GM21528 (cell line): ENCODE results near the gene DGAT2.

ENCODE experiments used
- ATAC-seq: cut with Tn5 transposase; IDR thresholded peaks from one replicate; pipeline ENCODE4 v1.9.1; 2021; ENCODE audit warnings: mild to moderate bottlenecking, moderate library complexity; ENCODE audit not compliant: unreplicated experiment, low FRiP score

Gene DGAT2

DNA sequence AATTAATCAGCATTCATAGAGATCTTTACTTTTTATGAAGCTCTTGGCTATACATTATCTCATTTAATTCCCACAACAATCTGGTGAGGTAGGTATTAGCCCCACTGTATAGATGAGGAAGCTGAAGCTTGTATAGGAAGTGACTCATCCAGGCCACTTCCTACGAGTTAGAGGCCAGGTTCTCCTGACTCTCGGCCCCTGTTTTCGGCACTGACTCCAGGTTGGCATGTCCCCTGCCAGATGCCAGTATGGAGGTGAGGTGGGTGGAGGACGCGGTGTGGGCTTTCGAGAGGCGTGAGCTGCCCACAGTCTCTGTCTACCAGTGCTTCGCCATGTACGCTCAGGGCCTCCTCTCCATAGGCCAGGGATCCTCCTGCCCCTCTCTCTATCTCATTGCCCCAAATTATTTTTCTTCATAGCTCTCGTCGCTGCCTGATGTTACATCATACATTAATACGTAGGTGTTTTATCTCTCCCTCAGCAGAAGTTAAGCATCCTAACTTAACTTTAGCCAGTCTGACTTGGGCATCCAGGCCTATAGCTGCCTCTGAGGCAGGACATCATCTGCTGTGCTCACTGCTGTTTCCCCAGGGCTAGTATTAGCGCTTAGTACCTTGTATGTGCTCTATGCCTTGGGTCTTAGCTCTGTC lies 9.0 kb downstream of the DGAT2 start:
- ATAC-seq, result no peak

DNA sequence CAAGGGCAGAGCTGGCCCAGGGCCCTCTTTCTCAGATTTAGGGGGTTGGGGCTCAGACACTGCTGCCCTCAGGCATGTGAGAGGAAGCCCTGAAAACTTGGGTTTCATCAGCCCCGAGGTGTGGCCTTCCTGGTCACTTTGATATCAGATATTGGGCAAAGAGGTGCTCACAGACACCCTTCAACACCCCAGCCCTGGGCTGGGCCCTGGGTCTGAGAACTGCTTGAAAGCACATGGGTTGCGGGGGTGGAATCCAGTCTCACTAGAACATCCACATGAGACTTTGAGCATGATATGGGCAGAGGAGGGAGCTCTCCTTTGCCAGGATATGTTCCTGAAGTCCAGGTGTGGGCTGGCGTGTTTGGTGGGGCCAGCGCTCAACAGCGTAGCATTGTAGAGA lies 10.4 kb downstream of the DGAT2 start:
- ATAC-seq, result no peak

DNA sequence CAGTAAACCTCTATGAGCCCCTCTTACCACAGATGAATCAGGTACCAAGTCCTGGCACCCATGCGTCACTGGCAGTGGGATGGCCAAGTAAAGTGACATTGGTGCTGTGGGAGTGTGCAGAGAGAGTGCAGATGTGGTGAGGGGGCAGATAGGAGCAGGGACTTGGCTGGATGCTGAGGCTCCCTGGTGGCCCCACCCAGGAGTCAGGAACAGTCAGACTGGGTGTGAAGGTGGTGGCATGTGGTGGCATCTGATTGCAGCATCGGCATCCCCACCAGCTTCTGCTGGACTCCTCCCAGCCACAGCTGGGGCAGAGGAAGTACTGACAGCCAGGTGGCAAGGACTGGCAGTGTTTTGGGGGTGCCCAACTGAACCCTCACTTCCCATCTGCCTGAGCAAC lies 11.4 kb downstream of the DGAT2 start:
- ATAC-seq, result no peak

DNA sequence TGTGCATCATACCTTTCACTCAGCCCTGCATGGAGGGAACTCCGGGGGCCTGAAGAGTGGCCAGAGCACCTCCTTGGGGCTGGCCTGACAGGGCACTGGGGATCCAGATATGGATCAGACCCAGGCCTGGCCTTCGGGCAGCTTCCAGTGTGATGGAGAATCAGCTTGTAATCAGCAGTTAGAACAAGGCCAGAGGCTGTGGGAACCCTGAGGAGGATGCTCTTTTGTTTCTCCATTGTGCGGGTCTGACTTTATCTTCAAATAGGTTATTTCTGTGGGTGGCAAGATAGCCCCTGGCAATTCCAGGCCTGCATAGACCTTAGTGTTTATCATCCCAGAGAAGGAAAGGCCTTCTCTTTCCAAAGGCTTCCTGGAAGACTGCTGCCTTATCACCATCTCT lies 12.3 kb downstream of the DGAT2 start:
- ATAC-seq, result no peak

DNA sequence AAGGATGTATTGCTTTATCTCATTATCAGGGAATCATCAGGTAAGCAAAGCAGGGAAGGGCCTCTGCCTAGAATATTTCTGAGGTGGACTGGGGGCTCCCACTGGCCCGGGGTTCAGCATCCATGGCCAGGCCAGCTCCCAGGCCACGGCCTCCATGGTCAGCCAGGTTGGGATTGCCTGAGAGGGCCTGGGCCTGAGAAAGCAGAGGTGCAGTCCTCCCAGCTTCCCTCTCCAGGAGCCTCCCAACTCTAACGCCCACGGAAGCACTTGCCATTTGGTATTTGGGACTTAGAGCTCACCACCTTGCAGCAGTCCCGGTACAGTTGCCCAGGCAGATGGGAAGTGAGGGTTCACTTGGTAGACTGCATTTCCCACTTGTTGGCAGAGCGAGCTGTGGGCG lies 12.7 kb downstream of the DGAT2 start:
- no peak for ATAC-seq

DNA sequence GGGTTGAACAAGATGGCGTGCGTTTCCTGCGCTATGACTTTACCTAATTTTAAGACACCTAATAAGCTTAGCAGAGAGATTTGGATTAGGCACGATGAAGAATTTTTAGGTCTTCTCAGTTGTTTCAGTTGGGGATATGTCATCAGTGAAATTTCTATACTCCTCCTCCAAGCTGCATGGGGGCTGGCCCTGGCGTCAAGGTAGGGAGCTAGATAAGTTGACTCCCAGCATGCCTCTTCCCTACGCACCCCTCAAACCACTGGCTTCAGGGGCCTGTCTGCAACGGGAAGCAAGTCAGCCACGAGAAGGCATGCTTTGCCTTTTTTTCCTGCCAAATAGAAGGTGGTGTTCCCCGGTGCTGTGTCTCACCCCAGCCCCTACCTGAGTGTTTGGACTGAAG lies 13.3 kb downstream of the DGAT2 start:
- no peak for ATAC-seq

DNA sequence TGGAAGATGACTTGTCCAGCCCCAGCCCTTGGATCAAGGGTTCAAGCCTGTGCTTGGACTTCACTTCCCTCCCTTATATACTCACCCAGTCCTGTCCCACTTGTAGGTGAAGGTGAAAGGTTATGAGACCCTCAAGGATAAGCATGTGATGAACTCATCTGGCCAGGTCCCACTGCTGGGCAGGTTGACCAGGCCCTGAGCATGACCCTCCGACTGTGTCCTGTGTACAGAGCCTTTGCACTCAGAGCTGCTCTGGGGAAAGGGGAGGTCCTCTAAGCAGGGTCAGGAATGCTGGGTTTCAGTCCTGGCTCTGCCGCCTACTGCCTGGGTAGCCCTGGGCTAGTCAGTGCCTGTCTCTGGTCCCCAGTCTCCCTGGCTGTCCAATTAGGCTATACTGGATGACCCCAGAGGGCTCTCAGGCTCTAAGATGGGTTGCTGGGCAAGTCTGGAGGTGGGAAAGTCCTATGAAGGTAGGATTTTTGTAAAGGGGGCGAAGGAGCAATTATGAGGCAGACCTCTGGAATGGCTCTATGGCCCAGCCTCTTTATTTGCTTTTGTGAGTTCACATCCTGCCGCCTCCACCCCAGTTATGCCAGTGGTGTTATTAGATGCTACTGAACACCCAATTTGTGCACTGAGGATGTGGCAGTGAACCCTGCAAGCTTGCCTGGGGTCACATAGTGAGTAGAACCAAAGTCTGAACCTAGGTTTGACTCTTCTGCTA lies 14.1 kb downstream of the DGAT2 start:
- no peak for ATAC-seq

DNA sequence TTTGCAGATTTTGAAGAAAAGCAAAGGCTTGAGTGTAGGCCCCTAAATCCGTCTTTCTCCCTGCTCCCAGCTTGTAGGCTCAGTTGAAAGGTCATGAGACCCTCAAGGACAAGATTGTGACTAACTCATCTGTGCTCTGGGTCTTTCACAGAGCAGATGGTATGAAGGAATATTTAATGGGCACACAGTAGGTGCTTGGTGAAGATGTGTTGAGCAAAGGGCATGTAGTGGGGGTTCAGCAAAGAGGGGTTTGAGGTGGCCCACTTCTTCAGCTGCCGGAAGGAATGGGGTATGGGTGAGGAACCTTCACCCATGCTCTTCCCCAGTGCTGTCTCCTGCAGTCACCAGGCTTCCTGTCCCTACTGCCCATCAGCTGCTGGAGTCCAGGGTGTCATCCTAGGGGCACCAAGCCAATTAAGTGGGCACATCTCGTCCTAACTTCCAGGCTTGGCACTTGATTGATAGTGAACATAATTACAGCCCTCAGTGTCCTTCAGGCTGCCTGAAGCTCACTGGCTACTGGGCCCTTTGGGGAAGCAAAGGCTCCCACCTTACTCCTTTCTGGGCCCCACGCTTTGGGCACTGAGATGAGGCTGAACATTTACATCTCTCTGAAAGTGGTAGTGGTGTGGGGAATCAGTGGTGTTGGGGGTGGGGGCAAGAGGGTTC lies 15.0 kb downstream of the DGAT2 start:
- ATAC-seq, result no peak

DNA sequence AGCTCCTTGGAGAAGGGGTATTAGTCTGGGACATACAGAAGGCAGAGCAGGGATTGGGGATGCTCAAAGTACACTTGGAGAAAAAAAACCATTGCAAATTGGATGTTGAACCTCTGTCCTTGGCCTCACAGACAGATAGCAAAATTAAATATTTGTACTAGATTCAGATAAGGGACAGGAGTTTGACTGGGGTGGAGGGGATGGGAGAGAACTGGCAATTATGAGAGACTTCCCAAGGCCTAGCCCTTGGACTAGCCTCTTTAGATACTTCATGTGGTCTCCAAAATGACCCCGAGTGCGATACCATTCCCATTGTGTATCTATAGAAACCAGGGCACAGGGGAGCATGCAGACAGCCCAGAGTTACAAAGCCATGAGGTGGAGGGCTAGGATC lies 15.5 kb downstream of the DGAT2 start:
- no peak for ATAC-seq

DNA sequence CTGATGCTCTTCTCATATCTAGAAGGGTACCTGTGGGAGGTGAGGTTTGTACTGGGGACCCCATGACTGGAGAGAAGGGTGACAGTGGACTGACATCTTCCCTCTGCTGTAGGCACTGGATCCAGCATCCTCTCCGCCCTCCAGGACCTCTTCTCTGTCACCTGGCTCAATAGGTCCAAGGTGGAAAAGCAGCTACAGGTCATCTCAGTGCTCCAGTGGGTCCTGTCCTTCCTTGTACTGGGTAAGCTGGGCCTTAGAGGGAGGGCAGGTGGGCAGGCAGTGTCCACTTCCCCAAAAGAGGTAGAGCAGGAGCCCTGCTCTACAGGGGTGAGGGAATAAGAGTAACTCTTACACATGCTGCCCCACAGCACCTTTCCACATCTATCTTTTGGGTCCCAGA lies 15.9 kb downstream of the DGAT2 start:
- ATAC-seq, result no peak

DNA sequence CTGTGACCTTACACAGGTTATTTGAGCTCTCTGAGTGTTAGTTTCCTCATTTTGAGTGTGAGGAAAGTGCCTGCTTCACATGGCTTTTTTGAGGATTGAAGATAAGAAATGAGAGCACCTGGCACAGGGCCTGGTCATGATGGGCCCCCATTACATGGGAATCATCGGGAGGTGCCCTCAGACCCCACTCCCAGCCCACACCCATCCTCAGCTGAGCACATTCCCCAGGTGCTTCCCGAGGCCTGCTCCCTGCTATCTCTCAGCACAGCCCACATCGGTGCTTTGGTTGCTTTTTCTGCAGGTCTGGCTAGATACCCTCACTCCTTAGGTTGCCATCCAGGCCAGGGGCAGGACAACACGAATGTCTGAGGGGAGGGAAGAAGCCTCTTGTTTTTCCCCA lies 16.6 kb downstream of the DGAT2 start:
- ATAC-seq, result no peak

DNA sequence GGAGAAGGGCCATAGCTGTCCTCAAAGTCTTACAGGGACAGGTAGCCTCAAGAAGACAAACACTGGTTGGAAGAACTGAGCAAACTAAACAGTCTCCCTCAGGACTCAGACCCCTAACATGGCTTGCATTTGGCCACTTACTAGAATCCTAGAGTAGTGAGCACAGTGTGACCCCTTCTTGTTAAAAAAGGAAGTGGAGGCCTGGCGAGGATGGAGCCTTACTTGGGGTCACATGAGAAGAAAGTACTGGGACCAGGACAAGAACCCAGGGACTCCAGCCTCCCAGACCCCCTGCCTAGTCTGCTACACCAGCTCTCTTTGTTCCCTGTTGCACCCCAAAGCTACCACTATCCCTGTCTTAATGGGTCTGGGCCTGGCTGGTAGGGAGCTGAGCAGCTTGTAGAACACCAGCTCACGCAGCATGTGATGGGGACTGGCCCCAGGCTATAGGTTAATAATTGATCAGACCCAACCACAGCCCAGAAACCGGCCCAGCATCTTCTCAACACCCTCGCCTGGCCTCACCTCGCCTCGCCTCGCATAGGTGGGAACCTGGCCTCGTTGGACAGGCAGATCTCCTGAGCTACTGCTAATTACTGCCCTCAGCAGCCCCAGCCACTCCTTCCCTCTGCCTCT lies 17.6 kb downstream of the DGAT2 start:
- no peak for ATAC-seq

DNA sequence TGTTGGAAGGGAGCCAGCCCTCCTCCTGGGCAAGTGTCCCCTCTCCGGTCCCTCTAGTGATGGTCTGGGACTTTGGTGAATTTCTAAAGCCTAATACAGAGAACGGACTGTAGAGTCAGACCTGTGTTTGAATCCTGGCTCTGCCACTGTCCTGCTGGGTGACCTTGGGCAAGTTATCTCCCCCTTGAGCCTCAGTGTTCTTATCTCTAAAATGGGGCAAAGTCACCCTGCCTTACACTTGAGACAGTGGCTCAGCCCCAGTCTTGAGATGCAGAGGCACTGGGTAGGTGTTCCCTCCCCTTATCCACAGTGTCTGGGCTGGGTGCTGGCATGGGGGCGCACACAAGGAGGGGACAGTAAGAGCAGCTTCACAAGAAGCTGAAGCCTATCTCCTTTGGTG lies 20.9 kb downstream of the DGAT2 start:
- no peak for ATAC-seq

DNA sequence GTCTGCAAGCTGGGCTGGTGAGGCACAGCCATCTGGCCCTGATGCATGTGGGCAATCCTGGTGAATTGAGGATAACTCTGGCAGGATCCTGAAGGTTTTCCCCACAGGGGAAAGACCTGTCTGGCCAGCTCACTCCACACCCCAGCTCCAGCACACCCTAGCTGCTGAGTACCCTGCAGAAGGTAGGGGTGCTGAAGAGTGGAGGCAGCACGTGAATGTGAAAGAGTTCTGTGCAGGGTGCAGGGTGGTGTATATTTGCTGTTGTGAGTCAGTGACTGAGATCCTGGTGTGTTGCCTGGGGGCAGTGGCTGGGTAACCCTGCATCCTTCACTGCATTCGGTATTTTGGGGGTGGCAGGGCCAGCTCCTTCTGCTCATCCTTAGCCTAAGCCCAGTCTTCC lies 22.4 kb downstream of the DGAT2 start:
- ATAC-seq, result no peak

DNA sequence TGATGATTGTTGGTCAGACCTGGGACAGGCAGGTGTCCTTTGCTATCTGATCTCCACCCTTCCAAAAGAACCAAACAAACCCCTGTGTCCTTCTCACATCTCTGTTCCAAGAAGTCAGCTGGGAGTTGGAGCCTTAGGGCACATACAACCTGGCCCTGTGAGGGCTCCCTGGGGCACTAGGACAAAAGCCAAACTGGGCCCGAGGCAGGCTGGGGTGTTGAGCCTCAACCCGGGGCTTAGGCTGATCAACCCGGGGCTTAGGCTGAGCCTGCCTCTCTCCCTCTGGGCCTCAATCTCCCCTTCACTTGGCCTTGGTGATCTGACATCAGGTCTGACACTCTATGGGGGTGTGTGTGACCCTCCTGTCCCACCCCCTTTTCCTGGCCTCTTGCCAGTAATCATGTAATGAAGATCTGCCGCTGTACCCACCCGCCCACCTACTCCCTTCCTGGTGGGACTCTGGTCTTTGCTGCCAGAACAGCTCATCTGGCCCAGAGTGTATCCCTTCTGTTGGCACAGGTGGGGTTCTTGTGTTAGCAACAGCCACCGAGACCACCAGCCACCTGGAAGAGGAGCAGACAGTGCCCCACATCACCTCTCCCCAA lies 23.7 kb downstream of the DGAT2 start:
- ATAC-seq, result no peak

DNA sequence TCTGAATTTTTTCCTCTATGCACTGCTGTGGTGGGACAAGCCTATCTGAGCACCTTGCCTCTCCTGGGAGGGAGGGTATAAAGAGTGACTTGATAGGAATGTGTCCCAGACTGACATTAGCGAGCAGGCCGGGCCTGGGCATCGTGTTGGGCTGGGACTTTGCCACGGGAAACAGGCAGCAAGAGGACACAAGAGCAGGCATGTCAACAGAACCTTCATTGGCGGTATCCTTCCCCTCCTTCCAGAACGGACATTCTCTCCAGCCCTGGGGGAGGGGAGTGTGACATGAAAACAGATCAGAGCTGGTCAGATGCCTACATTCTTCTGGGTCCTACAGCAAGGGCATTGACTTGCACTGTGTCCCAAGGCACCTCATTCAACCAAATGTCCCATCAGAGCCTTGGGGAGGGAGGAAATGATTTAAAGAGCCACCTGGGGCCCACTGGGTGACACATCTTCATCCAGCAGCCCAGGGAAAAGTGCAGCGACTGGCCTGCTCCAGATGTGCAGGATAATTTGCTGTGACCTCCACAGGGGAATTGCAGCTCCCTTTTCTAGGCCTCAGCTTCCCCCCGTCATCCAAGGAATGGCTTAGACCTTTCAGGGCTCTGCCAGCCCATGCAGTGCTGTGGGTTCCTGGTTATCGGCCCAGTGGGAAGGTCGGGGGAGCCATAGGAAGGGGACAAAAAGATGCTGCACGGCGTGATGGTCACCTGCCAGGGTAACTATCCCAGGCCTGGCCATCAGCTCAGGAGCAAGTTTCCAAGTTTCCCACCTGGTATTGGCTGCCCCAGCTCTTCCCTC lies 24.6 kb downstream of the DGAT2 start:
- no peak for ATAC-seq

DNA sequence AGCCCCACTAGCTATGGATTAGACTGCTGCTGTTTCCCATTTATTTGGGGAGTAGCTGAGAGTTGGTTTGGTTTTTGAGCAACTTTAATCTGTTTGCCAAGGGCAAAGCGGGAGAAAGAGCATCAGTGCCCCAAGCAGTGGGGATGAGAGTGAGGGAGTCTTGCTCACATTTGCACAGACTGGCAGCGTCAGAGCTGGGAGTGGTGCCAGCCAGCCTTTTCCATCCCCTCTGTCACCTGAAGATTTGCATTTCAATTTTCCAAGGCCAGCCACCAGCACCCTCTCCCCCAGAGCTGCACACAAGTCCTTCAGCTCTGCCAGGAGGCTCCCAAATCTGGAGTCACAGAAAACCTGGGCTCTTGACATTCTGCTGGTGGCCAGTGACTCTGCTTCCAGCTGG lies 25.4 kb downstream of the DGAT2 start:
- no peak for ATAC-seq

DNA sequence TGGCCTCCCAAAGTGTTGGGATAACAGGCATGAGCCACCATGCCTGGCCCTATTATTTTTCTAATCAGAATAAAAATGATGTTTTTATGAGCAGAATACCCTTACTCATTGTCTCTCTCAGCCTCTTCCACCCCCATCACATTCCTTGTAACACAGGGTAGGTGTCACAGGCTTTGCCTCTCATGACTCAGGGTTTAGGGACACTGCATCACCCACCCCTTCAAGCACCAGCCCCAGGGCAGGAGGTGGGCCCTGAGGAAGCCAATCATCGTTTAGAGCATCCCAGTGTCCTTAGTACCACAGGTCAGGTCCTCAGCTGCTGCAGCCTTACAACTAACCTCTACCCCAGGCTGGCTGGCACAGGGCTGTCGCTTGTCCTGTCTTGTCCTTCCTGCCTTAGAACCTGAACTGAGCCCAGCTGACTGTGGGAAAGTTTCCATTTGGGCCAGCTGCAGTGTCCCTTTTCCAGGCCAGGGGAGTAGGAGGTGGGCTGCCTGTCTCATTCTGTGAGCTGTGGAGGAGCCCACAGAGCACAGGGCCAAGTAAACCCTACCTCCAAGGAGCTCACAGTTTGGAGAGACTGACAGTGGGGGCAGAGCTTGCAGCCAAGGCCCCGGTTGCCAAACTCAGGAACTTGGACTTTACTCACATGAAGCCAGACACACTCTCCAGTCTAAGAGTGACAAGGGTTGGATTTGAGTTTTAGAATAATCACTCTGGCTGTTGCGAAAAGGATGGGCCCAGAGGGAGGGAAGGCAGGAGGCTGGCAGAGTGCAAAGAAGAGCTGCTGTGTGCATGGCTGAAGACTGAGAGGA lies 26.9 kb downstream of the DGAT2 start:
- no peak for ATAC-seq

DNA sequence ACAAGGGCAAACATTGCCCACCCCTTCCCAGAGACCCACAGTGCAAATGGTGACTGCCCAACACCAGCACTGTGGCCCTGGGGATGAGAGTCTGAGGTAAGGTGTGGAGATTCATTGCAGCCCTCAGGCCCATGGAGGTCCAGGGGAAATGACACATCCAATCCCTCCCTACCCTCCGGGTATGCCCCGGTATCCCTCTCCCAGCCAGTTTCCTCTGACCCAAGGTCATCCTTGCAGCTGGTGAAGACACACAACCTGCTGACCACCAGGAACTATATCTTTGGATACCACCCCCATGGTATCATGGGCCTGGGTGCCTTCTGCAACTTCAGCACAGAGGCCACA lies 27.5 kb downstream of the DGAT2 start:
- ATAC-seq, result no peak

DNA sequence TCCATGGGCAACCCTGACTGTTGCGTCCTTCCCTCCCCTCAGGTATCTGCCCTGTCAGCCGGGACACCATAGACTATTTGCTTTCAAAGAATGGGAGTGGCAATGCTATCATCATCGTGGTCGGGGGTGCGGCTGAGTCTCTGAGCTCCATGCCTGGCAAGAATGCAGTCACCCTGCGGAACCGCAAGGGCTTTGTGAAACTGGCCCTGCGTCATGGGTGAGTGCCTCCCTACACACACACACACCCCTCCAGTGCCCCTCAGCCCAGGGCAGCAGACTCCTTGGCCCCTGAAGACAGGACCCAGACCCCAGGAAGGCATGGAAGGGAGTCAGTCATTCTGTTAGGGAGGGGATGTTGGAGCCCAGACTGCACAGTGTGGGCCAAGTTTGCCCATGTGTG lies 28.5 kb downstream of the DGAT2 start:
- no peak for ATAC-seq
